T-cell (primary cell): Measurements from ENCODE around the gene GTPBP1. TPM values are rescaled to one million over a fixed set of nuclear protein-coding genes. Genes with fewer than 3 reads are reported as not detected.

Experiments
- ATAC-seq, 4 experiments: fragments of 200-7000 bp in 3 of 4; fragments of 150-1000 bp in 1 of 4; cut with Tn5 transposase; replicated peaks in 1 of 4; 1 replicate in 3 of 4; 2 replicates in 1 of 4; pipeline ENCODE4 v1.10.0; 2021; ENCODE audit warnings: moderate library complexity in 3 of 4, mild to moderate bottlenecking in 2 of 4, moderate number of reproducible peaks in 1 of 4
- CTCF ChIA-PET, 2 donors: fragments of 300-600 bp; sonication (Branson Sonifier 250); formaldehyde crosslinking; loops; one replicate each; lab custom pipeline; 2022; ENCODE audit warnings: antibody characterized with exemption in 2 of 2; lab: Charles Lee
- POLR2A ChIA-PET, 2 donors: fragments of 300-600 bp; sonication (Branson Sonifier 250); formaldehyde crosslinking; loops; one replicate each; lab custom pipeline; 2022; ENCODE audit warnings: antibody characterized with exemption in 2 of 2; lab: Charles Lee
- DNase-seq, 35 experiments: peaks; one replicate each; pipeline versions ENCODE4 v3.0.0 to v3.0.0-alpha.2; 2013 to 2023
- H3K27ac ChIP-seq: one replicate; pipeline ENCODE4 v1.5.1; 2013; ENCODE audit warnings: low read length
- H3K27me3 ChIP-seq, 2 experiments: replicated peaks in 1 of 2; 1 replicate in 1 of 2; 2 replicates in 1 of 2; pipeline versions ENCODE4 v1.6.1 to v1.7.0; 2013; ENCODE audit warnings: low read length in 1 of 2, mixed read lengths in 1 of 2; ENCODE audit not compliant: control insufficient read depth in 2 of 2, insufficient read depth in 2 of 2; ENCODE audit errors: extremely low read depth in 1 of 2
- H3K36me3 ChIP-seq, 2 donors: 1 replicate in 1 of 2; 2 replicates in 1 of 2; pipeline versions ENCODE4 v1.6.1 to v1.7.0; 2013; ENCODE audit warnings: low read length in 1 of 2; ENCODE audit not compliant: control insufficient read depth in 2 of 2, insufficient read depth in 1 of 2; ENCODE audit errors: extremely low read depth in 1 of 2
- H3K4me1 ChIP-seq, 2 experiments: 1 replicate in 1 of 2; 2 replicates in 1 of 2; pipeline versions ENCODE4 v1.6.1 to v1.7.0; 2013; ENCODE audit warnings: low read length in 2 of 2, mixed read lengths in 1 of 2; ENCODE audit not compliant: insufficient read depth in 2 of 2, control insufficient read depth in 1 of 2; ENCODE audit errors: extremely low read depth in 1 of 2
- H3K4me3 ChIP-seq, 2 donors: 1 replicate in 1 of 2; 2 replicates in 1 of 2; pipeline versions ENCODE4 v1.5.1 to v1.7.0; 2013; ENCODE audit warnings: mild to moderate bottlenecking in 2 of 2, low read length in 1 of 2, moderate library complexity in 1 of 2; ENCODE audit not compliant: control insufficient read depth in 1 of 2; ENCODE audit errors: extremely low read depth in 1 of 2
- H3K9me3 ChIP-seq: 2 replicates; pipeline ENCODE4 v1.7.0; 2013
- H3K27ac Mint-ChIP-seq, 2 donors: one replicate each; pipeline ENCODE4 v1.8.0; 2020 to 2021; ENCODE audit warnings: mild to moderate bottlenecking in 2 of 2, mixed read lengths in 2 of 2
- H3K27me3 Mint-ChIP-seq, 2 donors: one replicate each; pipeline ENCODE4 v1.8.0; 2021 to 2022; ENCODE audit warnings: mixed read lengths in 2 of 2
- H3K36me3 Mint-ChIP-seq: one replicate; pipeline ENCODE4 v1.8.0; 2021; ENCODE audit warnings: mixed read lengths
- H3K4me1 Mint-ChIP-seq, 3 donors: one replicate each; pipeline ENCODE4 v1.8.0; 2020 to 2022; ENCODE audit warnings: mixed read lengths in 3 of 3, mild to moderate bottlenecking in 1 of 3
- H3K4me3 Mint-ChIP-seq, 3 donors: one replicate each; pipeline ENCODE4 v1.8.0; 2020 to 2022; ENCODE audit warnings: mild to moderate bottlenecking in 3 of 3, mixed read lengths in 3 of 3, moderate library complexity in 3 of 3
- H3K9me3 Mint-ChIP-seq, 3 donors: one replicate each; pipeline ENCODE4 v1.8.0; 2020 to 2022; ENCODE audit warnings: mixed read lengths in 3 of 3
- WGBS: methylation state at CpG from one replicate; pipeline ENCODE4 v1.1.5; 2013; ENCODE audit warnings: missing lambda C conversion rate; ENCODE audit not compliant: insufficient coverage; 5-methylcytosine and 5-hydroxymethylcytosine counted together
- total RNA-seq, 35 experiments: library from RNA in 6 of 35; stranded (reverse) in 6 of 35; fragments of 120-200 nt in 1 of 35; gene quantifications; one replicate each; pipeline versions ENCODE4 v1.2.1 to v1.2.4 and lab custom pipeline; 2013 to 2026

The GTPBP1 gene
- total RNA-seq, 5 donors from 2014 or later (not counting 1 experiment from before 2014, with no cell fraction given), result 79.1 to 229 (median 83.3) TPM

DNA sequence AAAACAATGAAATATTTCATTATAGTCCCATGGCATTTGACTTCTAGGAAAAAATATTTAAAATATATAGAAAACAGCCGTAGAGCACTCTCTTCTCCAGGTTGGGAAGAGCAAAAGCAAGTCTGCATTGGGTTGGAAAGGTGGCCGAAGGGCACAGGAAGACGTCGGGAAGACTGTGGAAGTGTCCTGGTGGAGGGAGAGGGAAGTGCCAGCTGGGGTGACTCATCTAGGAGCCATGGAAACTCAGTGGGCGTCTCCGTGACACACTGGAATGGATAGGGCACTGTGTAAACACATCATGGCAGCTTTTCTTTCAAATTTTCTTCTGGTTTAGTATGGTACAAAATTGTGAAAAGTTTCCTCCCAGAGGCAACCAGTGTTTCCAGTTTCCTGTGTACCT, 12.7 kb downstream of the GTPBP1 start:
- no peaks in the 10 kb centered on the region for H3K27me3 ChIP-seq
- Mint-ChIP-seq H3K4me3 (no peak overlapping the region), H3K27me3 (no peaks in the 10 kb centered on the region), H3K9me3 (no peaks in the 10 kb centered on the region), H3K4me1 (peaks cover 21 to 30% (median 24%) of the 10 kb centered on the region in 3 donors), H3K36me3 (peaks cover 44% of the 10 kb centered on the region), H3K27ac (no peak overlapping the region)
- no peak overlapping the region for H3K4me3 ChIP-seq
- H3K4me1 ChIP-seq, result peaks cover 0 to 13% of the 10 kb centered on the region in 2 experiments
- POLR2A ChIA-PET, result interaction anchor here in 1 of 2 donors (1.1 kb wide), 1 partner anchor 13 kb away, joined by 4 read pairs; the partner anchor contains the start of gene GTPBP1
- H3K9me3 ChIP-seq, result no peaks in the 10 kb centered on the region
- CTCF ChIA-PET, result interaction anchor here in 1 of 2 donors (0.7 kb wide), 1 partner anchor 29 kb away, joined by 3 read pairs; no protein-coding TSS in a partner anchor
- no peak for ATAC-seq
- 85% methylated on average over 5 of the region's 6 CpGs for WGBS
- H3K27ac ChIP-seq, result no peak overlapping the region
- no peak for DNase-seq
- peaks cover 12 to 69% of the 10 kb centered on the region in 2 donors for H3K36me3 ChIP-seq

- Histone ChIP-seq H3K27me3 (no peaks in the 10 kb centered on the region), H3K36me3 (peaks cover 9 to 77% of the 10 kb centered on the region in 2 donors), H3K9me3 (no peaks in the 10 kb centered on the region), H3K4me3 (no peak overlapping the region), H3K4me1 (peaks cover 0 to 8% of the 10 kb centered on the region in 2 experiments), H3K27ac (no peak overlapping the region)
- ChIA-PET CTCF (interaction anchor here in 1 of 2 donors (0.7 kb wide), 1 partner anchor 28 kb away, joined by 3 read pairs; no protein-coding TSS in a partner anchor), POLR2A (interaction anchor here in 1 of 2 donors (0.9 kb wide), 1 partner anchor 29 kb away, joined by 6 read pairs; no protein-coding TSS in a partner anchor)
- ATAC-seq (no peak), DNase-seq (no peak)
- 95% methylated on average over 5 of the region's 6 CpGs for WGBS
- Mint-ChIP-seq H3K9me3 (no peaks in the 10 kb centered on the region), H3K4me3 (no peak overlapping the region), H3K4me1 (peaks cover 16 to 22% (median 17%) of the 10 kb centered on the region in 3 donors), H3K27me3 (no peaks in the 10 kb centered on the region), H3K27ac (no peak overlapping the region), H3K36me3 (peaks cover 47% of the 10 kb centered on the region)
These were observed 13.5 kb downstream of the GTPBP1 start for GRCh38 chr22:38719196-38719595.

- Histone ChIP-seq H3K4me1 (peaks cover 0 to 4% of the 10 kb centered on the region in 2 experiments), H3K27ac (no peak overlapping the region), H3K4me3 (no peak overlapping the region), H3K27me3 (no peaks in the 10 kb centered on the region), H3K36me3 (peaks cover 9 to 81% of the 10 kb centered on the region in 2 donors), H3K9me3 (no peaks in the 10 kb centered on the region)
- H3K27ac Mint-ChIP-seq, result no peak overlapping the region
- no peak for DNase-seq
- no peak overlapping the region for H3K4me3 Mint-ChIP-seq
- POLR2A ChIA-PET, result interaction anchor here (0.7 kb wide), 2 partner anchors 8 to 19 kb away, joined by 4 read pairs; no protein-coding TSS in a partner anchor
- CTCF ChIA-PET, result no interaction called here
- WGBS, result no CpG with 5 or more reads among the region's 3 CpGs
- H3K36me3 Mint-ChIP-seq, result peaks cover 56% of the 10 kb centered on the region
- H3K9me3 Mint-ChIP-seq, result no peaks in the 10 kb centered on the region
- no peaks in the 10 kb centered on the region for H3K27me3 Mint-ChIP-seq
- ATAC-seq, result no peak
- peaks cover 13 to 18% (median 14%) of the 10 kb centered on the region in 3 donors for H3K4me1 Mint-ChIP-seq
These were observed 14.6 kb downstream of the GTPBP1 start for GRCh38 chr22:38720350-38720749.

DNA sequence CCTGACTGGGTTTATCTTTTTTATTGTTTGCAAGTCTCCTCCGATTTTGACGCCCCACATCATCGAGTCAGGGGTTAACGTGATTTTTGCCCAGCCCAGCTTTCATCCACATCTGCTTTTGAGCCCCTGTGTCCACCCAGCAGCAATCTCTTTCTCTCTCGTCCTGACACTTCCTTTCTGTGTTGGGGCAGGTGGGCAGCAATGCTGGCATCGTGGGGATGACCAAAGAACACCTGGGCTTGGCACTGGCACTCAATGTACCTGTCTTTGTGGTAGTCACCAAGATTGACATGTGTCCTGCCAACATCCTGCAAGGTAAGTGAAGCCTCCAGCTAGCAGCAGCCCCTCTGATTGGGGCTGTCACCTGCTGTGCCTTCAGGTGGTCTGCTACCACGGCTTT, 15.8 kb downstream of the GTPBP1 start:
- H3K4me3 ChIP-seq, result no peak overlapping the region
- no peaks in the 10 kb centered on the region for H3K27me3 ChIP-seq
- Mint-ChIP-seq H3K9me3 (no peaks in the 10 kb centered on the region), H3K4me3 (no peak overlapping the region), H3K27ac (no peak overlapping the region), H3K27me3 (no peaks in the 10 kb centered on the region), H3K36me3 (peaks cover 59% of the 10 kb centered on the region), H3K4me1 (peaks cover 12 to 17% (median 12%) of the 10 kb centered on the region in 3 donors)
- POLR2A ChIA-PET, result interaction anchor here (0.6 to 0.9 kb wide), 2 partner anchors 9 to 34 kb away, joined by 4 to 7 read pairs; no protein-coding TSS in a partner anchor
- DNase-seq (no peak), ATAC-seq (no peak)
- CTCF ChIA-PET, result interaction anchor here in 1 of 2 donors (0.9 to 1.6 kb wide), 2 partner anchors 14 to 16 kb away, joined by 3 to 6 read pairs; partner anchors contain the start of gene GTPBP1
- H3K4me1 ChIP-seq, result no peaks in the 10 kb centered on the region
- peaks cover 10 to 81% of the 10 kb centered on the region in 2 donors for H3K36me3 ChIP-seq
- WGBS, result 98% methylated on average over 6 of the region's 7 CpGs
- H3K9me3 ChIP-seq, result no peaks in the 10 kb centered on the region
- no peak overlapping the region for H3K27ac ChIP-seq

DNA sequence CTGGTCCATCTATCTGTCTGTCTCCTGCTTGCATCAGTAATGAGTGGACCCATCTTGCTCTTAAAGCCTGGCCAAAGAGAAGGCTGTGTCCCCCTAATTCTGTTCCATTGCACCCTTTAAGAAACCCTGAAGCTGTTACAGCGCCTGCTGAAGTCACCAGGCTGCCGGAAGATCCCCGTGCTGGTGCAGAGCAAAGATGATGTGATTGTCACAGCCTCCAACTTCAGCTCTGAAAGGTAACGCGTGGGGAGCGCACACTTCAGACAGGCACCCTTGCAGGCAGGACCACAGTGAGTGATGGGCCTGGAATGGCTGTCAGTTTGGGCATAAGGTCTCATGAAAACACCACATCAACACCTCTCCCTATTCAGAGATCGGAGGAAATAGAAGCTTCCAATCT, 18.4 kb downstream of the GTPBP1 start:
- ChIA-PET CTCF (interaction anchor here (0.6 to 2.1 kb wide), 13 partner anchors 8 to 279 kb away, joined by 3 to 10 read pairs (median 3); partner anchors contain the start of gene GTPBP1 (in 1 of the 2)), POLR2A (interaction anchor here in 1 of 2 donors (1.2 to 1.4 kb wide), 2 partner anchors 10 to 15 kb away, joined by 3 read pairs; no protein-coding TSS in a partner anchor)
- no peak overlapping the region for H3K27ac ChIP-seq
- Mint-ChIP-seq H3K27me3 (no peaks in the 10 kb centered on the region), H3K36me3 (peaks cover 70% of the 10 kb centered on the region), H3K4me3 (no peak overlapping the region), H3K9me3 (no peaks in the 10 kb centered on the region), H3K4me1 (peaks cover 8 to 10% (median 10%) of the 10 kb centered on the region in 3 donors), H3K27ac (peak overlapping the region in 1 of 2 donors; percentile 31)
- H3K36me3 ChIP-seq, result peaks cover 27 to 85% of the 10 kb centered on the region in 2 donors
- no peak overlapping the region for H3K4me3 ChIP-seq
- no peaks in the 10 kb centered on the region for H3K9me3 ChIP-seq
- peaks cover 0 to 6% of the 10 kb centered on the region in 2 experiments for H3K4me1 ChIP-seq
- WGBS, result 91% methylated on average over 4 of the region's 7 CpGs
- ATAC-seq, result no peak
- no peak for DNase-seq
- no peaks in the 10 kb centered on the region for H3K27me3 ChIP-seq

GRCh38 chr22:38724926-38725571, 19.3 kb downstream of the GTPBP1 start:
- no peak overlapping the region for H3K4me3 ChIP-seq
- H3K36me3 Mint-ChIP-seq, result peaks cover 74% of the 10 kb centered on the region
- no peaks in the 10 kb centered on the region for H3K27me3 Mint-ChIP-seq
- ChIA-PET POLR2A (interaction anchor here in 1 of 2 donors (0.6 to 1.4 kb wide), 3 partner anchors 10 to 1561 kb away, joined by 3 read pairs; no protein-coding TSS in a partner anchor), CTCF (interaction anchor here (0.6 to 2.1 kb wide), 19 partner anchors 8 to 278 kb away, joined by 3 to 10 read pairs (median 3); partner anchors contain the start of genes GTPBP1 (in 1 of the 2) and TOMM22 (in 1 of the 2))
- peaks cover 0 to 8% of the 10 kb centered on the region in 2 experiments for H3K4me1 ChIP-seq
- H3K4me3 Mint-ChIP-seq, result no peak overlapping the region
- H3K27ac Mint-ChIP-seq, result peak overlapping the region; percentile 83 to 84
- 75% methylated on average over 3 of the region's 3 CpGs for WGBS
- H3K9me3 Mint-ChIP-seq, result no peaks in the 10 kb centered on the region
- no peaks in the 10 kb centered on the region for H3K27me3 ChIP-seq
- no peaks in the 10 kb centered on the region for H3K9me3 ChIP-seq
- peaks cover 33 to 89% of the 10 kb centered on the region in 2 donors for H3K36me3 ChIP-seq
- H3K4me1 Mint-ChIP-seq, result peaks cover 8 to 11% (median 11%) of the 10 kb centered on the region in 3 donors
- DNase-seq, result peak in 27 of 35 experiments; percentile 19 to 69 (median 35)
- no peak overlapping the region for H3K27ac ChIP-seq
- peak; percentile 58 to 81 (median 65) for ATAC-seq
